GM19463 (cell line): ENCODE data around the gene AQP12B.
"Not testable (repeated sequence)": the region's sequence is repeated elsewhere in the genome, so short reads cannot be mapped to it uniquely, and the experiment has no call there.

ENCODE experiments used
- ATAC-seq: cut with Tn5 transposase; IDR thresholded peaks from one replicate; pipeline ENCODE4 v1.9.1; 2021; ENCODE audit warnings: mild to moderate bottlenecking, moderate library complexity; ENCODE audit not compliant: unreplicated experiment

The AQP12B gene

GRCh38 chr2:240685771-240686371 is 3.2 kb upstream of the AQP12B start:
- ATAC-seq = no peak

- not testable (repeated sequence) for ATAC-seq
Observed at GRCh38 chr2:240683980-240684728, 1.5 kb upstream of the AQP12B start.

- ATAC-seq = not testable (repeated sequence)
Observed at GRCh38 chr2:240683329-240683979, 769 bp upstream of the AQP12B start.

- ATAC-seq = not testable (repeated sequence)
Observed at GRCh38 chr2:240680185-240680584, 2.5 kb downstream of the AQP12B start.

- not testable (repeated sequence) for ATAC-seq
Observed at GRCh38 chr2:240678909-240679308, 3.8 kb downstream of the AQP12B start.

- not testable (repeated sequence) for ATAC-seq
Observed at GRCh38 chr2:240678043-240678442, 4.6 kb downstream of the AQP12B start.

- not testable (repeated sequence) for ATAC-seq
Observed at GRCh38 chr2:240675345-240675744, 7.3 kb downstream of the AQP12B start.

GRCh38 chr2:240674461-240675184 is 8.1 kb downstream of the AQP12B start:
- ATAC-seq = not testable (repeated sequence)

GRCh38 chr2:240672701-240673190 is 9.9 kb downstream of the AQP12B start:
- no peak for ATAC-seq

GRCh38 chr2:240672076-240672700 is 10.5 kb downstream of the AQP12B start:
- ATAC-seq = no peak

GRCh38 chr2:240670950-240671349 is 11.7 kb downstream of the AQP12B start:
- ATAC-seq = no peak

GRCh38 chr2:240670402-240670801 is 12.3 kb downstream of the AQP12B start:
- no peak for ATAC-seq

GRCh38 chr2:240664622-240665021 is 18.1 kb downstream of the AQP12B start:
- no peak for ATAC-seq

- ATAC-seq = no peak
Observed at GRCh38 chr2:240663546-240664190, 19.0 kb downstream of the AQP12B start.

GRCh38 chr2:240662681-240663080 is 20.0 kb downstream of the AQP12B start:
- no peak for ATAC-seq

- ATAC-seq = not testable (repeated sequence)
Observed at GRCh38 chr2:240659883-240660282, 22.8 kb downstream of the AQP12B start.

- ATAC-seq = no peak
Observed at GRCh38 chr2:240655931-240656886, 26.5 kb downstream of the AQP12B start.

GRCh38 chr2:240651185-240651584 is 31.5 kb downstream of the AQP12B start:
- ATAC-seq = no peak
